Measurements from ENCODE around the gene TSPEAR.
A peak's percentile ranks its signal among the peaks of the same experiment; 100 is the strongest.

TSPEAR gene

DNA sequence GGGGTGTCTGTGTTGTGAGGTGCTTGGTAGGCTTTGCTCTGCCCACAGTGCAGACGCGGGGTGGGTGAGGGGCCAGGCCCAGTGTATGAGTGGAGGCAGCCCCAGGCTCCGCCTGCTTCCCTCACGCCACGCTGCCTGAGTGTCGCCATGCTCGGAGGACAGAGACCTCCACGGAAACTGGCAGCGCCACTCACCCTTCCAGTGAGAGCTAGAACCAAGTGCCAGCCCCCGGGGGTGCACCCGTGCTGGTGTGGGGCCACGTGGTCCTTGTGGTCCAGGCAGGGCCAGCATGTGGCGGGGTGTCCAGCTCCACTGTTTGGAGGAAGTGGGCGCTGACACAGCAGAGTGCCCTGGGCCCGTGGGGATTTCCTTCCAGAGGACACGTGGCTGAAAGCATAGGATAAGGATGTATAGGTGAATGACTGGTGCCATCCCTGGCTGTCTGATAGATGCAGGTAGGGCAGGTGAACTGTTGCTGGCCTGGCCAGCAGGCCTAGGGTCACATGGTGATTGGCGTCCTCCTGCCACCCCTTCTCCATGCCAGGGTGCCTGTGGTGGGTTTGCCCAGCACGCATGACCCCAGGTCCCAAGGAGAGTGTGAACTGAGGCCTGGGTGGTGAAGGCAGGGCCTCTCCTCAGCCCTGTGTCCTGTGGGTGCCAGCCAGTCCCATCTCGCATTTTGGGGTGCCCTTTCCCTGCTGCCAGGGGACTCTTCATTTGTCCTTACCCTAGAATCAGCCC is 252.2 kb downstream of the TSPEAR start:
- TF ChIP-seq CTCF (IDR thresholded peaks at IDR 0.05) = no peak

GRCh38 chr21:44456915-44457736 is 254.2 kb downstream of the TSPEAR start:
- TF ChIP-seq CTCF (IDR thresholded peaks at IDR 0.05) = no peak

DNA sequence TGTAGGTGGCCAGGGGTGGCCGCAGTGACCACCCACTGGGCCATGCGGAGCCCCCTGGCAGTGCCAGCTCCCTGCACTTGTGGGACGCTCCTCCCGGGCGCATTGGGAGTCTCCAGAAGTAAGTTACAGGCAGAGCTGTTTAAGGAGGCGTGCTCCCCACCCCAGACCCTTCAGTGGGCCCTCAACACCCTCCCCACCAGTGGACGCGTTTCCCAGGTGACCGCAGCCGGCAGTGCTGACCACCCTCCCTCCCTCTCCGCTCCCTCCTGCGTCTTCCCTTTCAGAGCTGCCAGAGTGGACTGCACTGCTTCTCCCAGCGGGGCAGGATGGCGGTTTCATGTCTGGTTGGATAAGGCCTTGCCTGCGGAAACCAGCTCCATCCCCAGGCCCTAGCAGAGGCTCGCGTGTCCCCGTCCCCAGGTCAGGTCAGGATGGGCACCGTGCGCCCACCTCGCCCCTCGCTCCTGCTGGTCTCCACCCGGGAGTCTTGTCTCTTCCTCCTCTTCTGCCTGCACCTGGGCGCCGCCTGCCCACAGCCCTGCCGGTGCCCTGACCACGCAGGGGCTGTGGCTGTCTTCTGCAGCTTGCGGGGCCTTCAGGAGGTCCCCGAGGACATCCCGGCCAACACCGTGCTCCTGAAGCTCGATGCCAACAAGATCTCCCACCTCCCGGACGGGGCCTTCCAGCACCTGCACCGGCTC is 255.0 kb downstream of the TSPEAR start:
- no peak for TF ChIP-seq CTCF (IDR thresholded peaks at IDR 0.05)

GRCh38 chr21:44455524-44456213 is 255.7 kb downstream of the TSPEAR start:
- TF ChIP-seq CTCF (IDR thresholded peaks at IDR 0.05) = peak; percentile 60

DNA sequence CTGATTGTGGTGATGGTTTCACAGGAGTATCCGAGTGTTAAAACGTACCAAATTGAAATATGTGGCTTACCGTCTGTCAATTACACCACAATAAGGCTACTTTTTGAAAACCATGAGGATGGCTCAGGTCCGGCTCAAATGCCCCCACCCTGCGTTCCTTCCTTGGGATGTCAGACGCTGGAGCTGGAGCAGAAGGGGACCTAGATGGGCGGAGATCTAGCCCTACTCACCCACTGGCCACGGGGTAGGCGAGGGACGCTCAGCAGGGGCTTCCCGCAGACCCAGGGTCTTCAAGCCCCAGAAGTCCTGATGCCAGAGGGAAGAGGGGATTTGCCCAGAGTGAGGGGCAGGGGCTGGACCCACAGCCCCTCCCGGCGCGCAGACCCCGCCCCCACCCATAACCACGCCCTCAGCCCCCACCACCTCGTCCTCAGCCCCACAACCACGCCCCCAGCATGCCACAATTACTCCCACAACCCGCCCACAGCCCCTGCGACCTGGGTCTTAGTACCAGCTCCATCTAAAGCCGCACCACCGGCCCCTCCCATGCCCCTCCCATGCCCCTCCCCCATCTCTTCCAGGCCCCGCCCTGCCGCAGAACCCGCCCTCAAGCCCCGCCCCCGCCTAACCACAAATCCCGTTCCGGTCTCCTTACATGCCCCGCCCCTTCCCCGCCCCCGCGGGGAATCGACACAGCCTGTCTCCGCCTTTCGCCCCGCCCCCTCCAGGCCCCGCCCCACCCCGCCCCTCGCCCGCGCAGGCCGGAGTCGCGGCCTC is 256.4 kb downstream of the TSPEAR start, which contains the start of gene LRRC3:
TSS of gene LRRC3 (plus strand) at position 764 of the 777 bp plus-strand sequence. CDS start 1,135 bp downstream, outside the sequence.
- TF ChIP-seq CTCF (IDR thresholded peaks at IDR 0.05) = no peak

DNA sequence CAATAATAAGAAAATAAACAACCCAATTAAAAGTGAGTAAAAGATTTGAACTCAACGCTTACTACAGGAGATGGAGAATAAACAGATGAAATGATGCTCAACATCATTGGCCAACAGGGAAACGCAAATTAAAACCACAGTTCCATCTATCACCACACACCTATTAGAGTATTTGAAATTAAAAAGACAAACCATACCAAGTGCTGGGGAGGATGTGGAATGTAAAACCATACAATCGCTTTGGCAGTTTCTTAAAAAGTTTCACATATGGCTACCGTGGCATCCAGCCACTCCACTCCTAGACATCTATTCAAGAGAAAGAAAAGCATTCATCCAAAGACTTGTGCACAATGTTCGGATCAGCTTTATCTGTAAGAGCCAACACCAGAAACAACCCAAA is 257.3 kb downstream of the TSPEAR start:
- no peak for TF ChIP-seq CTCF (IDR thresholded peaks at IDR 0.05)

Data from LNCAP (cell line).